ENCODE results near the gene MYRIP. TPM values are rescaled to one million over a fixed set of nuclear protein-coding genes. Genes with fewer than 3 reads are reported as not detected.

The MYRIP gene
- total and polyA plus RNA-seq, 10 of the 15 experiments (the other 5 are each of a cell fraction or from before 2014, with no cell fraction given): 0.03 to 0.08 (median 0.04) TPM; not detected in 6

- no peak for TF ChIP-seq CEBPZ (IDR thresholded peaks at IDR 0.05; ENCODE audit: low read depth, low read length)
These were observed 46.1 kb downstream of the MYRIP start (continued) for GRCh38 chr3:39855517-39855916.

- Histone ChIP-seq H3K9me3 (replicated peaks; ENCODE audit: control insufficient read depth, insufficient read depth, low read length) (no peaks in the 10 kb centered on the region), H3K27me3 (replicated peaks in 1 of 2; ENCODE audit: control insufficient read depth in 2 of 2, insufficient read depth in 2 of 2, low read length in 1 of 2) (no peaks in the 10 kb centered on the region), H3K9ac (ENCODE audit: control insufficient read depth, insufficient read depth, low read length) (no peak overlapping the region), H3K4me1 (ENCODE audit: control insufficient read depth, insufficient read depth, low read length) (no peaks in the 10 kb centered on the region), H4K20me1 (ENCODE audit: control insufficient read depth, insufficient read depth) (no peaks in the 10 kb centered on the region), H3K27ac (ENCODE audit: control insufficient read depth, insufficient read depth) (no peak overlapping the region), H3K4me2 (ENCODE audit: control insufficient read depth, insufficient read depth) (no peak overlapping the region), H3K79me2 (ENCODE audit: control insufficient read depth, insufficient read depth, low read length) (no peaks in the 10 kb centered on the region), H3K36me3 (ENCODE audit: control insufficient read depth in 2 of 2, insufficient read depth in 2 of 2, low read length in 1 of 2) (no peaks in the 10 kb centered on the region), H2AFZ (ENCODE audit: control insufficient read depth, low read depth, low read length) (no peak overlapping the region), H3K4me3 (no peak overlapping the region)
- POLR2A ChIA-PET: no interaction called here
- RAD21 ChIA-PET (ENCODE audit: unreplicated experiment): no interaction called here
- no peak for DNase-seq (ENCODE audit: low read depth, low spot score)
- FAIRE-seq: no peak
- SMC1A ChIA-PET (ENCODE audit: uncharacterized antibody, unreplicated experiment): no interaction called here
- in situ Hi-C loops (cut with MboI) (no loop called here), intact Hi-C loops (cut with micrococcal nuclease; ENCODE audit: unreplicated experiment) (no loop called here)
- BruUV-seq (replicated peaks): no TSS peak
- CTCF ChIA-PET: interaction anchor here (1.2 kb wide), 1 partner anchor 8 kb away, joined by 3 read pairs; no protein-coding TSS in a partner anchor
- TF ChIP-seq BRCA1 (IDR thresholded peaks at IDR 0.05; ENCODE audit: low read depth, low read length) (no peak), ZZZ3 (IDR thresholded peaks at IDR 0.05; ENCODE audit: control insufficient read depth, insufficient read length, low read depth) (no peak), HDGF (IDR thresholded peaks at IDR 0.05) (no peak), CBX5 (IDR thresholded peaks at IDR 0.05; ENCODE audit: low read depth) (no peak), SKIL (IDR thresholded peaks at IDR 0.05; ENCODE audit: low read depth, poor library complexity, severe bottlenecking) (no peak), E2F8 (IDR thresholded peaks at IDR 0.05; ENCODE audit: low read depth, partially characterized antibody) (no peak), NR2F1 (conservative IDR thresholded peaks at IDR 0.05) (no peak), CREB1 (IDR thresholded peaks at IDR 0.05; ENCODE audit: low read depth) (no peak), NKRF (conservative IDR thresholded peaks at IDR 0.05) (no peak), SMC3 (IDR thresholded peaks at IDR 0.05; ENCODE audit: borderline replicate concordance, low read length) (no peak), FOXM1 (IDR thresholded peaks at IDR 0.05; ENCODE audit: low read depth, low read length) (no peak), SP1 (IDR thresholded peaks at IDR 0.05; ENCODE audit: low read depth, low read length) (no peak)
- 50% methylated on average over 2 of the region's 2 CpGs for WGBS (ENCODE audit: insufficient coverage, insufficient replicate concordance, low lambda C conversion rate, missing lambda C conversion rate)
- ATAC-seq: no peak
These were observed 60.5 kb downstream of the MYRIP start for GRCh38 chr3:39869890-39870289.

Measured in GM12878 (cell line).